H1 (cell line): ENCODE data around the gene TGFB2. TPM values are rescaled to one million over a fixed set of nuclear protein-coding genes. Genes with fewer than 3 reads are reported as not detected.

Source experiments
- CTCF ChIA-PET: fragments of 300-600 bp; sonication (Branson Sonifier 250); formaldehyde crosslinking; loops from one replicate; lab custom pipeline; 2021; ENCODE audit not compliant: partially characterized antibody; lab: Charles Lee
- POLR2A ChIA-PET: fragments of 300-600 bp; sonication (Branson Sonifier 250); formaldehyde crosslinking; loops from one replicate; lab custom pipeline; 2021; ENCODE audit warnings: inconsistent platforms; ENCODE audit not compliant: partially characterized antibody; lab: Charles Lee
- DNase-seq, 2 experiments: peaks; one replicate each; pipeline versions ENCODE4 v3.0.0 to v3.0.0-alpha.2; 2010 to 2022; ENCODE audit warnings: low spot score in 2 of 2, low read depth in 1 of 2, mixed read lengths in 1 of 2
- FAIRE-seq: peaks from 2 replicates; lab custom pipeline; 2011; peaks lifted over from hg19 to GRCh38; lab: Jason Lieb, UNC
- H2AFZ ChIP-seq: 2 replicates; pipeline ENCODE4 v1.8.1; 2012; ENCODE audit warnings: low read length, inconsistent platforms
- H2AK5ac ChIP-seq: 2 replicates; pipeline ENCODE4 v1.6.1; 2013; ENCODE audit warnings: low read depth, low read length
- H2BK120ac ChIP-seq: replicated peaks from 2 replicates; pipeline ENCODE3; 2013; ENCODE audit warnings: low read depth, low read length, inconsistent platforms
- H2BK12ac ChIP-seq: 2 replicates; pipeline ENCODE4 v1.6.1; 2013; ENCODE audit warnings: low read depth, low read length
- H2BK15ac ChIP-seq: 2 replicates; pipeline ENCODE4 v1.6.1; 2013; ENCODE audit warnings: low read length
- H2BK20ac ChIP-seq: 2 replicates; pipeline ENCODE4 v1.6.1; 2013; ENCODE audit warnings: low read length
- H2BK5ac ChIP-seq: 2 replicates; pipeline ENCODE4 v1.6.1; 2013; ENCODE audit warnings: low read depth, low read length
- H3K14ac ChIP-seq: 2 replicates; pipeline ENCODE4 v1.6.1; 2013; ENCODE audit warnings: inconsistent platforms; ENCODE audit not compliant: insufficient read length
- H3K18ac ChIP-seq: 2 replicates; pipeline ENCODE4 v1.6.1; 2013; ENCODE audit warnings: low read length; ENCODE audit errors: extremely low read depth
- H3K23ac ChIP-seq: 2 replicates; pipeline ENCODE4 v1.6.1; 2013; ENCODE audit warnings: inconsistent platforms; ENCODE audit not compliant: insufficient read length
- H3K23me2 ChIP-seq: 2 replicates; pipeline ENCODE4 v1.6.1; 2013; ENCODE audit warnings: low read depth, low read length
- H3K27ac ChIP-seq: 2 replicates; pipeline ENCODE4 v1.6.1; 2011; ENCODE audit warnings: low read depth, low read length, inconsistent platforms
- H3K27me3 ChIP-seq, 4 experiments: replicated peaks in 1 of 4; 1 replicate in 1 of 4; 2 replicates in 3 of 4; pipeline versions ENCODE4 v1.6.1 to v1.8.1; 2011 to 2013; ENCODE audit warnings: low read length in 3 of 4, mild to moderate bottlenecking in 3 of 4, inconsistent platforms in 2 of 4, mixed read lengths in 2 of 4, moderate library complexity in 1 of 4; ENCODE audit not compliant: control insufficient read depth in 3 of 4, insufficient read depth in 3 of 4; ENCODE audit errors: extremely low read depth in 1 of 4
- H3K36me3 ChIP-seq, 4 experiments: 2 replicates each; pipeline versions ENCODE4 v1.6.1 to v1.8.1; 2011 to 2013; ENCODE audit warnings: mild to moderate bottlenecking in 4 of 4, low read length in 3 of 4, moderate library complexity in 2 of 4, control low read depth in 1 of 4, inconsistent platforms in 1 of 4; ENCODE audit not compliant: insufficient read depth in 4 of 4, control insufficient read depth in 2 of 4
- H3K4ac ChIP-seq: replicated peaks from 2 replicates; pipeline ENCODE3; 2013; ENCODE audit warnings: low read length, low read depth, mixed read lengths, inconsistent platforms; ENCODE audit not compliant: insufficient read length
- H3K4me1 ChIP-seq, 4 experiments: replicated peaks in 1 of 4; 1 replicate in 1 of 4; 2 replicates in 3 of 4; pipeline versions ENCODE4 v1.6.1 to v1.8.1; 2011 to 2013; ENCODE audit warnings: low read length in 3 of 4, inconsistent platforms in 2 of 4, mixed read lengths in 1 of 4; ENCODE audit not compliant: insufficient read depth in 4 of 4, control insufficient read depth in 3 of 4
- H3K4me2 ChIP-seq, 2 experiments: 2 replicates each; pipeline versions ENCODE4 v1.6.1 to v1.8.1; 2011 to 2013; ENCODE audit warnings: low read depth in 2 of 2, low read length in 2 of 2, control low read depth in 1 of 2, inconsistent platforms in 1 of 2, mild to moderate bottlenecking in 1 of 2; ENCODE audit not compliant: insufficient read depth in 1 of 2
- H3K4me3 ChIP-seq, 4 experiments: fragments of 200-600, 300-600 bp in 1 of 4; sonication (generic), shearing (Covaris generic), sonication (Bioruptor Twin) in 1 of 4; 2 replicates each; pipeline versions ENCODE4 v1.5.1 to v1.8.1; 2011 to 2016; ENCODE audit warnings: low read length in 4 of 4, low read depth in 3 of 4, control low read depth in 2 of 4, inconsistent platforms in 2 of 4, mild to moderate bottlenecking in 2 of 4, mixed read lengths in 1 of 4, moderate library complexity in 1 of 4; ENCODE audit not compliant: insufficient read depth in 2 of 4; ENCODE audit errors: extremely low read depth in 1 of 4
- H3K56ac ChIP-seq: replicated peaks from 2 replicates; pipeline ENCODE3; 2013; ENCODE audit warnings: low read depth, mild to moderate bottlenecking, mixed read lengths, low read length, inconsistent platforms; ENCODE audit not compliant: insufficient read length
- H3K79me1 ChIP-seq: 2 replicates; pipeline ENCODE4 v1.6.1; 2013; ENCODE audit warnings: low read depth, low read length, control low read depth
- H3K79me2 ChIP-seq, 2 experiments: 2 replicates each; pipeline versions ENCODE4 v1.6.1 to v1.8.1; 2012 to 2013; ENCODE audit warnings: low read length in 2 of 2, mild to moderate bottlenecking in 2 of 2, inconsistent platforms in 1 of 2; ENCODE audit not compliant: insufficient read depth in 2 of 2, control insufficient read depth in 1 of 2
- H3K9ac ChIP-seq, 4 experiments: replicated peaks in 1 of 4; 1 replicate in 1 of 4; 2 replicates in 3 of 4; pipeline versions ENCODE4 v1.6.1 to v1.8.1; 2011 to 2013; ENCODE audit warnings: low read depth in 3 of 4, low read length in 3 of 4, control low read depth in 2 of 4, mild to moderate bottlenecking in 2 of 4, moderate library complexity in 2 of 4, inconsistent platforms in 1 of 4; ENCODE audit errors: extremely low read depth in 1 of 4
- H3K9me3 ChIP-seq, 2 experiments: 2 replicates each; pipeline versions ENCODE4 v1.6.1 to v1.8.1; 2012 to 2013; ENCODE audit warnings: mild to moderate bottlenecking in 2 of 2, moderate library complexity in 2 of 2, control low read depth in 1 of 2, inconsistent platforms in 1 of 2, low read depth in 1 of 2, low read length in 1 of 2, mixed read lengths in 1 of 2; ENCODE audit not compliant: insufficient read depth in 2 of 2
- H4K20me1 ChIP-seq, 2 experiments: replicated peaks in 1 of 2; 2 replicates each; pipeline versions ENCODE3 to v1.8.1; 2011 to 2013; ENCODE audit warnings: inconsistent platforms in 2 of 2, low read length in 2 of 2, mild to moderate bottlenecking in 1 of 2; ENCODE audit not compliant: insufficient read depth in 2 of 2, control insufficient read depth in 1 of 2
- H4K5ac ChIP-seq: 2 replicates; pipeline ENCODE4 v1.6.1; 2013; ENCODE audit warnings: low read length, low read depth, mixed read lengths, inconsistent platforms; ENCODE audit not compliant: insufficient read length
- H4K8ac ChIP-seq: 2 replicates; pipeline ENCODE4 v1.8.0; 2013; ENCODE audit warnings: mild to moderate bottlenecking, moderate library complexity, low read length, inconsistent platforms; ENCODE audit not compliant: insufficient read depth; ENCODE audit errors: extremely low read depth
- H4K91ac ChIP-seq: replicated peaks from 2 replicates; pipeline ENCODE3; 2013; ENCODE audit warnings: low read length, mixed read lengths, inconsistent platforms; ENCODE audit not compliant: insufficient read length
- BRCA1 ChIP-seq: IDR thresholded peaks from 2 replicates; pipeline ENCODE4 v1.6.1; 2012; ENCODE audit warnings: low read depth, low read length, improper control_type of control experiment
- CBX8 ChIP-seq: fragments of 300-800, 300-1000 bp; sonication (generic); IDR thresholded peaks from 2 replicates; pipeline ENCODE4 v1.7.1; 2016; ENCODE audit warnings: low read depth, low read length, borderline replicate concordance
- EZH2 ChIP-seq: fragments of 200-600 bp; sonication (generic); IDR thresholded peaks from 2 replicates; pipeline ENCODE4 v1.7.1; 2012; ENCODE audit warnings: low read depth, mild to moderate bottlenecking, moderate library complexity, low read length, inconsistent platforms; ENCODE audit not compliant: severe bottlenecking
- GABPA ChIP-seq: IDR thresholded peaks from 2 replicates; pipeline ENCODE4 v1.6.1; 2011; ENCODE audit warnings: mild to moderate bottlenecking, low read length, moderate library complexity, borderline replicate concordance; ENCODE audit not compliant: insufficient read depth
- MAFK ChIP-seq: IDR thresholded peaks from 2 replicates; pipeline ENCODE4 v1.6.1; 2012; ENCODE audit warnings: low read depth, mild to moderate bottlenecking, improper control_type of control experiment, low read length
- POU5F1 ChIP-seq: IDR thresholded peaks from 2 replicates; pipeline ENCODE4 v1.6.1; 2011; ENCODE audit warnings: low read depth, mild to moderate bottlenecking, low read length, moderate library complexity
- SP4 ChIP-seq: IDR thresholded peaks from 2 replicates; pipeline ENCODE4 v1.6.1; 2012; ENCODE audit warnings: low read length, inconsistent platforms
- WGBS, 2 experiments: shearing (Covaris generic) in 1 of 2; methylation state at CpG; one replicate each; pipeline versions ENCODE4 v1.1.6 to v1.1.7; 2013 to 2015; ENCODE audit warnings: low lambda C conversion rate in 2 of 2, mixed read lengths in 2 of 2, inconsistent platforms in 1 of 2, low coverage in 1 of 2, missing lambda C conversion rate in 1 of 2; ENCODE audit not compliant: insufficient replicate concordance in 2 of 2, insufficient coverage in 1 of 2, insufficient read length in 1 of 2; ENCODE audit errors: extremely low coverage in 1 of 2, missing lambda C conversion rate in 1 of 2; 5-methylcytosine and 5-hydroxymethylcytosine counted together
- polyA plus RNA-seq, 7 experiments: library from polyadenylated mRNA; depleted of rRNA in 3 of 7; stranded (reverse) in 5 of 7; unstranded in 2 of 7; fragments of >200 nt in 5 of 7; fragments of 200-250 nt in 2 of 7; gene quantifications; 1 replicate in 5 of 7; 2 replicates in 1 of 7; 4 replicates in 1 of 7; pipeline versions ENCODE4 v1.2.1 to v1.2.3, GENCODE V29; 2011 to 2013; ENCODE audit warnings: missing spikeins in 2 of 7, mixed read lengths in 2 of 7
- total RNA-seq: library from RNA; stranded (reverse); fragmentation: NEBNext Ultra II Directional; extraction: Animal tissue kit (Norgen Biotek cat#: 25700); gene quantifications from 2 replicates; pipeline ENCODE4 v1.2.1, GENCODE V29; 2021

Gene TGFB2
- total and polyA plus RNA-seq, 2 of the 8 experiments (the other 6 are each of a cell fraction or from before 2014, with no cell fraction given), result 0.26 to 0.84 TPM

DNA sequence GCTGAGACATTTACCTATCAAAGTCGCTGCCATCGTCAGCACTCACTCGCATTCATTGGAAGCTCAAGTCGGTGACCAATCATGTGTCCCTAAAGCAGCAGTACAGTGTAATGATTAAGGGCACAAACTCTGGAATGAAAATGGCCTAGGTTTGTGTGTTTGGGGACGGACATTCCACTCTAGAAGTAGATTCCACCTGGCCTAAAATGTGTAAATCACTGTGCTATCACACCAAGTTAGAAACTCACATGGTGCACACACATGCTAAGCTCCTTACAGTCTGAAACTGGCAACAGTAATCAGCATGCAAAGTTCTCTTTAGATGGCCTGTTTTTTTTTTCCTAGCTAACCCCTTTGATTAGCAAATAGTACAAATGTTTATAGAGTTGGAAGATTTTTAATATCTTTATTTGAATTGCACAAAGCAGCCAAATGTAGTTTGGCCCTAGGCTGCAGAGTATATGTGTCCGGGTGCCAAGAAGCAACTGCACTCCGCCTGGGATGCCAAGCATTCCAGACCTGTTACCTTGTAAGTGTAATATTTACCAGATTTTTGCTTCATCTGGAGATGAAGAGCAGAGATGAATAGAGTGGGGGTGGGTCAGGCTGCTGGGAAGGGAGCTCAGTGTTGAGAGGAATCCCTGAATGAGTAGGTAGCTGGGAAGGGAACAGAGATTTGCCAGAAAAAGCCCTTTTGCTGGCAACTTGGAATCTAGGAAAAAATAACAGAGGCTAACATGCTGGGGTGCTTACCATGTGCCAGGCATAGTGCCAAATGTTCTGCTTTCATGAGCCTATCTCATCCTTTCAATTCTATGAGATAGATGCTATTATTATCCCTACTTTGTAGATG lies 35.2 kb downstream of the TGFB2 start:
- Histone ChIP-seq H4K20me1 (no peaks in the 10 kb centered on the region), H3K23ac (no peak overlapping the region), H2BK15ac (no peak overlapping the region), H3K4me3 (no peak overlapping the region), H2BK12ac (no peak overlapping the region), H3K23me2 (no peaks in the 10 kb centered on the region), H2BK20ac (no peak overlapping the region), H2AK5ac (no peak overlapping the region), H3K4me1 (no peaks in the 10 kb centered on the region), H3K9ac (no peak overlapping the region), H2BK5ac (no peak overlapping the region), H3K18ac (no peak overlapping the region), H2AFZ (no peak overlapping the region), H4K91ac (no peak overlapping the region), H3K27me3 (no peaks in the 10 kb centered on the region), H3K14ac (no peak overlapping the region), H3K79me2 (no peaks in the 10 kb centered on the region), H2BK120ac (no peak overlapping the region), H3K4me2 (no peak overlapping the region), H3K27ac (no peak overlapping the region; the same call in 1 of the 2 replicates), H4K5ac (no peak overlapping the region), H3K56ac (no peak overlapping the region), H4K8ac (no peak overlapping the region), H3K4ac (no peak overlapping the region), H3K79me1 (no peaks in the 10 kb centered on the region), H3K9me3 (no peaks in the 10 kb centered on the region), H3K36me3 (no peaks in the 10 kb centered on the region)
- DNase-seq (no peak), FAIRE-seq (no peak)
- ChIA-PET POLR2A (no interaction called here), CTCF (interaction anchor here (0.6 to 1.6 kb wide), 4 partner anchors 18 to 734 kb away, joined by 3 to 5 read pairs (median 3); no protein-coding TSS in a partner anchor)
- WGBS, 2 experiments, result 94% methylated on average over 7 of the region's 7 CpGs; no CpG with 5 or more reads in 1 of the 2 experiments
- TF ChIP-seq GABPA (no peak), CBX8 (no peak), POU5F1 (no peak), MAFK (no peak), BRCA1 (no peak), EZH2 (no peak), SP4 (no peak)
